Neural crest cell (in vitro differentiated cells): Measurements from ENCODE around the gene CRHR1. TPM values are rescaled to one million over a fixed set of nuclear protein-coding genes. Genes with fewer than 3 reads are reported as not detected.

Experiments used
- DNase-seq: peaks from one replicate; pipeline ENCODE4 v3.0.0; 2021; ENCODE audit warnings: low read depth, mixed read lengths, low spot score
- H3K27ac Mint-ChIP-seq: one replicate; pipeline ENCODE4 v1.8.0; 2021; ENCODE audit warnings: mild to moderate bottlenecking, mixed read lengths; ENCODE audit not compliant: unreplicated experiment
- H3K27me3 Mint-ChIP-seq: 2 replicates; pipeline ENCODE4 v1.8.0; 2021; ENCODE audit warnings: low read depth, mild to moderate bottlenecking, mixed read lengths
- H3K36me3 Mint-ChIP-seq: 2 replicates; pipeline ENCODE4 v1.8.0; 2021; ENCODE audit warnings: low read depth, mild to moderate bottlenecking, mixed read lengths
- H3K4me1 Mint-ChIP-seq: 2 replicates; pipeline ENCODE4 v1.8.0; 2021; ENCODE audit warnings: mixed read lengths
- H3K4me3 Mint-ChIP-seq: one replicate; pipeline ENCODE4 v1.8.0; 2021; ENCODE audit warnings: mild to moderate bottlenecking, mixed read lengths
- H3K9me3 Mint-ChIP-seq: 2 replicates; pipeline ENCODE4 v1.8.0; 2021; ENCODE audit warnings: mixed read lengths
- CTCF ChIP-seq: fragments of 200-600 bp; sonication (generic); conservative IDR thresholded peaks from 2 replicates; pipeline ENCODE4 v1.5.0; 2021; ENCODE audit warnings: antibody characterized with exemption, mild to moderate bottlenecking
- total RNA-seq: library from RNA; stranded (reverse); gene quantifications from 2 replicates; pipeline ENCODE4 v1.2.1, GENCODE V29; 2021

The CRHR1 gene
- total RNA-seq, 1 donor from 2014 or later, result 1.1 TPM

GRCh38 chr17:45748731-45749310, 35.3 kb upstream of the CRHR1 start:
- Mint-ChIP-seq H3K36me3 (no peaks in the 10 kb centered on the region), H3K27me3 (peaks cover 30% of the 10 kb centered on the region), H3K9me3 (no peaks in the 10 kb centered on the region), H3K4me3 (no peak overlapping the region), H3K27ac (no peak overlapping the region), H3K4me1 (peaks cover 12% of the 10 kb centered on the region)
- TF ChIP-seq CTCF, result no peak
- no peak for DNase-seq

GRCh38 chr17:45749831-45750335, 34.2 kb upstream of the CRHR1 start:
- Mint-ChIP-seq H3K27ac (no peak overlapping the region), H3K4me3 (no peak overlapping the region), H3K27me3 (peaks cover 27% of the 10 kb centered on the region), H3K4me1 (peaks cover 12% of the 10 kb centered on the region), H3K36me3 (no peaks in the 10 kb centered on the region), H3K9me3 (no peaks in the 10 kb centered on the region)
- no peak for DNase-seq
- no peak for TF ChIP-seq CTCF

GRCh38 chr17:45750779-45751440, 33.2 kb upstream of the CRHR1 start:
- Mint-ChIP-seq H3K4me1 (peaks cover 12% of the 10 kb centered on the region), H3K9me3 (no peaks in the 10 kb centered on the region), H3K4me3 (no peak overlapping the region), H3K27ac (no peak overlapping the region), H3K36me3 (no peaks in the 10 kb centered on the region), H3K27me3 (peaks cover 24% of the 10 kb centered on the region)
- no peak for TF ChIP-seq CTCF
- no peak for DNase-seq

- peaks cover 12% of the 10 kb centered on the region for H3K4me1 Mint-ChIP-seq
- H3K27me3 Mint-ChIP-seq, result peaks cover 24% of the 10 kb centered on the region
- no peaks in the 10 kb centered on the region for H3K36me3 Mint-ChIP-seq
- no peak overlapping the region for H3K27ac Mint-ChIP-seq
- no peaks in the 10 kb centered on the region for H3K9me3 Mint-ChIP-seq
- H3K4me3 Mint-ChIP-seq, result no peak overlapping the region
- no peak for TF ChIP-seq CTCF
- DNase-seq, result no peak
Observed at GRCh38 chr17:45751466-45751865, 32.7 kb upstream of the CRHR1 start.

- H3K27ac Mint-ChIP-seq, result no peak overlapping the region
Observed at GRCh38 chr17:45752246-45752645, 31.9 kb upstream of the CRHR1 start.

More at GRCh38 chr17:45752246-45752645, 31.9 kb upstream of the CRHR1 start:
- no peak for DNase-seq
- Mint-ChIP-seq H3K4me3 (no peak overlapping the region), H3K27me3 (peaks cover 30% of the 10 kb centered on the region), H3K36me3 (no peaks in the 10 kb centered on the region), H3K4me1 (peaks cover 12% of the 10 kb centered on the region), H3K9me3 (no peaks in the 10 kb centered on the region)
- no peak for TF ChIP-seq CTCF
